HUES6 (cell line): Measurements from ENCODE around the gene ZNF717.
"Not testable (repeated sequence)": the region's sequence is repeated elsewhere in the genome, so short reads cannot be mapped to it uniquely, and the experiment has no call there.

Experiments
- H3K27ac ChIP-seq: 2 replicates; pipeline ENCODE4 v1.7.0; 2013; ENCODE audit warnings: low read depth, mild to moderate bottlenecking, low read length, inconsistent platforms
- H3K27me3 ChIP-seq: 2 replicates; pipeline ENCODE4 v1.6.1; 2013; ENCODE audit warnings: low read length; ENCODE audit not compliant: control insufficient read depth, insufficient read depth
- H3K36me3 ChIP-seq: 2 replicates; pipeline ENCODE4 v1.6.1; 2013; ENCODE audit warnings: low read length; ENCODE audit not compliant: control insufficient read depth, insufficient read depth
- H3K4me1 ChIP-seq: 2 replicates; pipeline ENCODE4 v1.6.1; 2013; ENCODE audit warnings: low read length; ENCODE audit not compliant: control insufficient read depth, insufficient read depth
- H3K4me3 ChIP-seq: 2 replicates; pipeline ENCODE4 v1.5.1; 2013; ENCODE audit warnings: low read depth, low read length
- H3K9ac ChIP-seq: one replicate; pipeline ENCODE4 v1.6.1; 2013; ENCODE audit warnings: mild to moderate bottlenecking, low read length
- H3K9me3 ChIP-seq: 2 replicates; pipeline ENCODE4 v1.6.1; 2013; ENCODE audit warnings: low read depth, low read length; ENCODE audit not compliant: control insufficient read depth, insufficient read depth

Gene ZNF717

GRCh38 chr3:75785081-75785755, at the start of gene ZNF717:
Gene ZNF717 (minus strand): TSS chr3:75785549. CDS start chr3:75783362, 2,187 bp downstream.
- not testable (repeated sequence) for H3K27ac ChIP-seq, H3K36me3 ChIP-seq, H3K9ac ChIP-seq, H3K27me3 ChIP-seq, H3K4me1 ChIP-seq
- Histone ChIP-seq H3K4me3 (peak within 1 kb of the TSS; percentile 46; the same call in 1 of the 2 replicates), H3K9me3 (peaks cover 19% of the 10 kb centered on the region)

DNA sequence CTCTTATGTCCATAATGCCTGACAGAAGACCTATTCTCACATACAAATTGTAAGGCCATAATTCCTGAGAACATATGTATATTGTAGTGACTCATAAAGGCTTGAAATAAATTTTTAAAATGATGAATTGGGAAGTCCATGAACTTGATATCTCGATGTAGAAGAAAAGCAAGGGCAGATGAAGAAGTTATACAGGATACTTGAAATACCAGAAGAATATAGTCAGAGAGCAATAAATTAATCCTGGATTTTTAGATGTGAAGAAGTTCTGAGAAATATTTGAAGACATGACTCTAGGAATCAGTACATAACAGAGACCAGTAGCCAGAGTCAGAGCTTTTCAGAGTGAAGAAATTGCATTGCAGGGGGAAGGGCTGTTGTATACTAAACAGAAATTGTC, 45.7 kb upstream of the ZNF717 start:
- not testable (repeated sequence) for H3K27ac ChIP-seq, H3K27me3 ChIP-seq, H3K36me3 ChIP-seq, H3K9me3 ChIP-seq, H3K9ac ChIP-seq, H3K4me1 ChIP-seq, H3K4me3 ChIP-seq

DNA sequence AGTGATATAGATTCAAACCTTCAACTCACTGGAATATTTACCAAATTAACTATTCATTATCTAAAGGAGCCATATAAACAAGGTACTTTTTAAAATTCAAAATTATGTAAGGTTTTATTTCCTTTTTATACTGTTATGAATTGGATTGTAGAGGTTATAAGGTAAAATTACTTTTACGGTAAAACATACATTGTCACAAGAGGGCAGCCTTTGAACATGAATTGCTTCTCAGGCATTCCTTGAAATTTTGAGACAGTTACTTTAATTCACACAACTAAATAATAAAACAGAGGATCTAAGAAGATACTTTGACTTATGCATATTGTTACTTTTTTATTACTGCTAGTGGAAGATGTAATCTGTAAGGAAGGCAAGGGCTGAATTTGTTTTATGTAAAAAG, 32.7 kb upstream of the ZNF717 start:
- H3K4me3 ChIP-seq, H3K9me3 ChIP-seq, H3K36me3 ChIP-seq, H3K9ac ChIP-seq, H3K27me3 ChIP-seq, H3K27ac ChIP-seq: not testable (repeated sequence)
- H3K4me1 ChIP-seq, result peaks cover 22% of the 10 kb centered on the region

- not testable (repeated sequence) for H3K27ac ChIP-seq, H3K9me3 ChIP-seq, H3K4me3 ChIP-seq, H3K36me3 ChIP-seq, H3K9ac ChIP-seq, H3K27me3 ChIP-seq
- H3K4me1 ChIP-seq, result peaks cover 22% of the 10 kb centered on the region
Observed at GRCh38 chr3:75816287-75817180, 31.2 kb upstream of the ZNF717 start.

GRCh38 chr3:75814797-75815196, 29.4 kb upstream of the ZNF717 start:
- no peak overlapping the region for H3K9ac ChIP-seq
- no peaks in the 10 kb centered on the region for H3K36me3 ChIP-seq
- H3K27me3 ChIP-seq, result no peaks in the 10 kb centered on the region
- peaks cover 9% of the 10 kb centered on the region; the same call in 1 of the 2 replicates for H3K9me3 ChIP-seq
- H3K4me1 ChIP-seq, result peaks cover 22% of the 10 kb centered on the region
- no peak overlapping the region; the same call in 1 of the 2 replicates for H3K4me3 ChIP-seq
- H3K27ac ChIP-seq, result no peak overlapping the region

DNA sequence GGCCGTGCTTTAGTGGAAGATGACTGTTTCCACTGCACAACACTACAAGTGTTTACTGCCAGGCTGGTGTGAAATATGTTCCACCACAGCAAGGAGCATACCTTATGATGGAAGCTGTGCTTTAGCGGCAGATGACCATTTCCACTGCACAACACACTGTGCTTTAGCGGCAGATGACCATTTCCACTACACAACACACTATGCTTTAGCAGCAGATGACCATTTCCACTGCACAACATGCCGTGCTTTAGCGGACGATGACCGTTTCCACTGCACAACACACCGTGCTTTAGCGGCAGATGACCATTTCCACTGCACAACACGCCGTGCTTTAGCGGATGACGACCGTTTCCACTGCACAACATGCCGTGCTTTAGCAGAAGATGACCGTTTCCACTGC, 2.8 kb downstream of the ZNF717 start:
- Histone ChIP-seq H3K9me3 (peaks cover 46% of the 10 kb centered on the region), H3K36me3 (peaks cover 8% of the 10 kb centered on the region; the same call in 1 of the 2 replicates), H3K4me3 (no peak overlapping the region), H3K27ac (no peak overlapping the region), H3K27me3 (no peaks in the 10 kb centered on the region), H3K9ac (no peak overlapping the region), H3K4me1 (no peaks in the 10 kb centered on the region)

GRCh38 chr3:75781079-75781745, 4.1 kb downstream of the ZNF717 start:
- H3K27ac ChIP-seq, result no peak overlapping the region
- no peak overlapping the region for H3K9ac ChIP-seq
- peaks cover 55% of the 10 kb centered on the region for H3K9me3 ChIP-seq
- H3K4me3 ChIP-seq, result no peak overlapping the region
- peaks cover 8% of the 10 kb centered on the region; the same call in 1 of the 2 replicates for H3K36me3 ChIP-seq
- no peaks in the 10 kb centered on the region for H3K4me1 ChIP-seq
- H3K27me3 ChIP-seq, result no peaks in the 10 kb centered on the region

- peaks cover 51% of the 10 kb centered on the region for H3K9me3 ChIP-seq
- H3K27me3 ChIP-seq, H3K9ac ChIP-seq, H3K4me1 ChIP-seq, H3K27ac ChIP-seq, H3K4me3 ChIP-seq, H3K36me3 ChIP-seq: not testable (repeated sequence)
Observed at GRCh38 chr3:75777742-75778141, 7.6 kb downstream of the ZNF717 start.

- H3K27me3 ChIP-seq, H3K9ac ChIP-seq, H3K4me1 ChIP-seq, H3K27ac ChIP-seq, H3K36me3 ChIP-seq, H3K4me3 ChIP-seq: not testable (repeated sequence)
- H3K9me3 ChIP-seq, result peaks cover 27% of the 10 kb centered on the region
Observed at GRCh38 chr3:75771631-75772030, 13.7 kb downstream of the ZNF717 start.

- Histone ChIP-seq H3K36me3 (no peaks in the 10 kb centered on the region; the same call in 1 of the 2 replicates), H3K9ac (no peak overlapping the region), H3K27me3 (no peaks in the 10 kb centered on the region), H3K4me3 (no peak overlapping the region), H3K27ac (no peak overlapping the region), H3K9me3 (peaks cover 29% of the 10 kb centered on the region), H3K4me1 (no peaks in the 10 kb centered on the region)
Observed at GRCh38 chr3:75768303-75769017, 16.9 kb downstream of the ZNF717 start.
